Vagina (tissue), 2 donors: ENCODE measurements around the gene THOC1. TPM values are rescaled to one million over a fixed set of nuclear protein-coding genes. Genes with fewer than 3 reads are reported as not detected.

Source experiments
- DNase-seq, 2 donors: peaks; one replicate each; pipeline ENCODE4 v3.0.0-alpha.2; 2017; ENCODE audit errors: extremely low spot score in 2 of 2
- H3K27ac ChIP-seq: fragments of 200-600 bp; sonication (generic); one replicate; pipeline ENCODE4 v1.5.1; 2019
- H3K27me3 ChIP-seq: fragments of 200-600 bp; sonication (generic); one replicate; pipeline ENCODE4 v1.5.1; 2019
- H3K36me3 ChIP-seq, 2 donors: fragments of 200-600 bp; sonication (generic); one replicate each; pipeline ENCODE4 v1.5.1; 2017 to 2019
- H3K4me1 ChIP-seq: fragments of 200-600 bp; sonication (generic); one replicate; pipeline ENCODE4 v1.5.1; 2019
- H3K4me3 ChIP-seq, 2 donors: fragments of 200-600 bp; sonication (generic); 1 replicate in 1 of 2; 2 replicates in 1 of 2; pipeline ENCODE4 v1.5.1; 2016 to 2019
- H3K9me3 ChIP-seq: fragments of 200-600 bp; sonication (generic); one replicate; pipeline ENCODE4 v1.5.1; 2019
- POLR2A ChIP-seq, 2 donors: fragments of 450-650 bp; IDR thresholded peaks; one replicate each; pipeline ENCODE4 v1.6.1; 2017; ENCODE audit warnings: antibody characterized with exemption in 2 of 2, mild to moderate bottlenecking in 2 of 2, moderate library complexity in 2 of 2
- POLR2AphosphoS5 ChIP-seq, 2 donors: sonication (generic); formaldehyde crosslinking; IDR thresholded peaks; one replicate each; pipeline ENCODE4 v1.9.0; 2017; ENCODE audit warnings: antibody characterized with exemption in 2 of 2, mild to moderate bottlenecking in 2 of 2, low read depth in 1 of 2; ENCODE audit not compliant: insufficient read depth in 1 of 2
- intact Hi-C: fragments of 100-400 bp; cut with DNase I; formaldehyde crosslinking; loops from one replicate; pipeline ENCODE4 v1.15.1; 2023
- total RNA-seq: library from RNA; depleted of rRNA; stranded (reverse); fragments of >200 nt; gene quantifications from one replicate; pipeline ENCODE4 v1.2.3, GENCODE V29; 2016
- TF ChIP-seq, protein P1 (sequence below), 3 experiments: fragments of 450-650 bp in 2 of 3; fragments of 200-600 bp in 1 of 3; sonication (generic) in 1 of 3; IDR thresholded peaks; one replicate each; pipeline ENCODE4 v1.5.1; 2017 to 2019; ENCODE audit warnings: antibody characterized with exemption in 3 of 3, mild to moderate bottlenecking in 2 of 3, moderate library complexity in 2 of 3

The THOC1 gene
- total RNA-seq, 1 donor from 2014 or later: 47.9 TPM

DNA sequence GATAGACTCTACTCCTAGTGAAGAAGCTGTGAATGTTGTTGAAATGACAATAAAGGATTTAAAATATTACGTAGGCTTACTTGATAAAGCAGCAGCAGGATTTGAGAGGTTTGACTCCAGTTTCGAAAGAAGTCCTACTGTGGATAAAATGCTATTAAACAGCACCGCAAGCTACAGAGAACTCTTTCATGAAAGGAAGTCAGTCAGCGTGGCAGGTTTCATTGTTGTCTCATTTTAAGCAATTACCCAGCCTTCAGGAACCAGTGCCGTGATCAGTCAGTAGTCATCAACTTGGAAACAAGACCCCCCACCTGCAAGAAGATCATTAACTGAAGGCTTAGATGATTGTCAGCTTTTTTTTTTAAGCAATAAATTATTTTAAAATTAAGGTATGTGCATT is 95.5 kb downstream of the THOC1 start:
- no peak for DNase-seq
- Histone ChIP-seq H3K36me3 (peaks cover 0 to 17% of the 10 kb centered on the region in 2 donors), H3K4me3 (no peak overlapping the region), H3K27me3 (no peaks in the 10 kb centered on the region), H3K9me3 (no peaks in the 10 kb centered on the region), H3K4me1 (no peaks in the 10 kb centered on the region), H3K27ac (no peak overlapping the region)
- intact Hi-C loops: no loop called here
- TF ChIP-seq POLR2A (IDR thresholded peaks at IDR 0.05): no peak
- TF ChIP-seq POLR2AphosphoS5 (IDR thresholded peaks at IDR 0.05; ENCODE audit: insufficient read depth in 1 of 2, low read depth in 1 of 2): no peak
- TF ChIP-seq, protein P1, sequence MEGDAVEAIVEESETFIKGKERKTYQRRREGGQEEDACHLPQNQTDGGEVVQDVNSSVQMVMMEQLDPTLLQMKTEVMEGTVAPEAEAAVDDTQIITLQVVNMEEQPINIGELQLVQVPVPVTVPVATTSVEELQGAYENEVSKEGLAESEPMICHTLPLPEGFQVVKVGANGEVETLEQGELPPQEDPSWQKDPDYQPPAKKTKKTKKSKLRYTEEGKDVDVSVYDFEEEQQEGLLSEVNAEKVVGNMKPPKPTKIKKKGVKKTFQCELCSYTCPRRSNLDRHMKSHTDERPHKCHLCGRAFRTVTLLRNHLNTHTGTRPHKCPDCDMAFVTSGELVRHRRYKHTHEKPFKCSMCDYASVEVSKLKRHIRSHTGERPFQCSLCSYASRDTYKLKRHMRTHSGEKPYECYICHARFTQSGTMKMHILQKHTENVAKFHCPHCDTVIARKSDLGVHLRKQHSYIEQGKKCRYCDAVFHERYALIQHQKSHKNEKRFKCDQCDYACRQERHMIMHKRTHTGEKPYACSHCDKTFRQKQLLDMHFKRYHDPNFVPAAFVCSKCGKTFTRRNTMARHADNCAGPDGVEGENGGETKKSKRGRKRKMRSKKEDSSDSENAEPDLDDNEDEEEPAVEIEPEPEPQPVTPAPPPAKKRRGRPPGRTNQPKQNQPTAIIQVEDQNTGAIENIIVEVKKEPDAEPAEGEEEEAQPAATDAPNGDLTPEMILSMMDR (IDR thresholded peaks at IDR 0.05): no peak

Other genes starting within 250 kb of the THOC1 start
- gene TUBB8B, start 218.4 kb downstream of the THOC1 start, total RNA-seq: 1.7 TPM
- 26.3 TPM for gene USP14, start 109.5 kb downstream of the THOC1 start, total RNA-seq
- gene COLEC12, start 232.7 kb upstream of the THOC1 start, total RNA-seq: 18.9 TPM